RWPE2 (cell line): ENCODE measurements around the gene LIN7A.

Source experiments
- ATAC-seq: fragments of 200-7000 bp; cut with Tn5 transposase; 3 replicates; pipeline ENCODE4 v1.9.1; 2021; ENCODE audit warnings: low read depth
- DNase-seq: peaks from one replicate; pipeline ENCODE4 v3.0.0-alpha.2; 2020; ENCODE audit warnings: low spot score
- H3K27ac ChIP-seq: fragments of 450-650 bp; 2 replicates; pipeline ENCODE4 v1.5.1; 2017; ENCODE audit warnings: mild to moderate bottlenecking; ENCODE audit not compliant: poor library complexity, severe bottlenecking
- H3K27me3 ChIP-seq: fragments of 250-450 bp; sonication (Bioruptor Pico); 2 replicates; pipeline ENCODE4 v1.5.1; 2021; ENCODE audit warnings: mild to moderate bottlenecking, moderate library complexity; ENCODE audit not compliant: insufficient read depth, poor library complexity, severe bottlenecking
- H3K36me3 ChIP-seq: fragments of 250-450 bp; sonication (Bioruptor Pico); 2 replicates; pipeline ENCODE4 v1.5.1; 2020; ENCODE audit warnings: low read depth, mild to moderate bottlenecking, moderate library complexity
- H3K4me1 ChIP-seq: fragments of 250-450 bp; sonication (Bioruptor Pico); 2 replicates; pipeline ENCODE4 v1.5.1; 2021; ENCODE audit warnings: mild to moderate bottlenecking, moderate library complexity; ENCODE audit not compliant: insufficient read depth, poor library complexity, severe bottlenecking
- H3K4me3 ChIP-seq: fragments of 250-450 bp; sonication (Bioruptor Pico); 2 replicates; pipeline ENCODE4 v1.5.1; 2021; ENCODE audit warnings: mild to moderate bottlenecking, moderate library complexity; ENCODE audit not compliant: severe bottlenecking
- H3K9me3 ChIP-seq: fragments of 250-450 bp; sonication (Bioruptor Pico); 2 replicates; pipeline ENCODE4 v1.5.1; 2021; ENCODE audit warnings: mild to moderate bottlenecking, moderate library complexity; ENCODE audit not compliant: severe bottlenecking
- CTCF ChIP-seq: fragments of 450-650 bp; IDR thresholded peaks from one replicate; pipeline ENCODE4 v1.5.1; 2017; ENCODE audit warnings: mild to moderate bottlenecking, moderate library complexity; ENCODE audit not compliant: poor library complexity, severe bottlenecking

LIN7A gene

GRCh38 chr12:80845639-80846038, 92.1 kb downstream of the LIN7A start:
- Histone ChIP-seq H3K27ac (no peak overlapping the region), H3K4me1 (no peaks in the 10 kb centered on the region), H3K27me3 (no peaks in the 10 kb centered on the region), H3K9me3 (no peaks in the 10 kb centered on the region), H3K4me3 (no peak overlapping the region), H3K36me3 (no peaks in the 10 kb centered on the region)
- ATAC-seq (no peak), DNase-seq (no peak)
- TF ChIP-seq CTCF = no peak

GRCh38 chr12:80843969-80844368, 93.8 kb downstream of the LIN7A start:
- Histone ChIP-seq H3K4me1 (no peaks in the 10 kb centered on the region), H3K4me3 (no peak overlapping the region), H3K9me3 (no peaks in the 10 kb centered on the region), H3K27ac (no peak overlapping the region), H3K36me3 (no peaks in the 10 kb centered on the region), H3K27me3 (no peaks in the 10 kb centered on the region)
- ATAC-seq = no peak
- no peak for DNase-seq
- no peak for TF ChIP-seq CTCF

- Histone ChIP-seq H3K27ac (no peak overlapping the region), H3K36me3 (no peaks in the 10 kb centered on the region), H3K4me3 (no peak overlapping the region), H3K27me3 (no peaks in the 10 kb centered on the region), H3K9me3 (no peaks in the 10 kb centered on the region), H3K4me1 (no peaks in the 10 kb centered on the region)
- no peak for ATAC-seq
- no peak for DNase-seq
- TF ChIP-seq CTCF = no peak
Measured at GRCh38 chr12:80838708-80839107, 99.0 kb downstream of the LIN7A start.

- no peaks in the 10 kb centered on the region for H3K27me3 ChIP-seq
- H3K4me1 ChIP-seq = no peaks in the 10 kb centered on the region
- H3K9me3 ChIP-seq = no peaks in the 10 kb centered on the region
- no peak for ATAC-seq
- H3K36me3 ChIP-seq = no peaks in the 10 kb centered on the region
- no peak for TF ChIP-seq CTCF
- no peak for DNase-seq
- no peak overlapping the region for H3K4me3 ChIP-seq
- no peak overlapping the region for H3K27ac ChIP-seq
Measured at GRCh38 chr12:80838024-80838658, 99.6 kb downstream of the LIN7A start.

GRCh38 chr12:80837342-80837978, 100.3 kb downstream of the LIN7A start:
- DNase-seq = no peak
- no peak overlapping the region for H3K27ac ChIP-seq
- H3K27me3 ChIP-seq = no peaks in the 10 kb centered on the region
- peak; percentile 77 for TF ChIP-seq CTCF
- H3K4me3 ChIP-seq = no peak overlapping the region
- no peaks in the 10 kb centered on the region for H3K4me1 ChIP-seq
- no peaks in the 10 kb centered on the region for H3K36me3 ChIP-seq
- H3K9me3 ChIP-seq = no peaks in the 10 kb centered on the region
- peak; percentile 68; the same call in 1 of the 3 replicates for ATAC-seq
